ENCODE results near the gene EFCAB6. TPM values are rescaled to one million over a fixed set of nuclear protein-coding genes. Genes with fewer than 3 reads are reported as not detected.

The EFCAB6 gene
- total and polyA plus RNA-seq, 2 donors (not counting 1 experiment from before 2014, with no cell fraction given) = 0.07 to 0.10 TPM

DNA sequence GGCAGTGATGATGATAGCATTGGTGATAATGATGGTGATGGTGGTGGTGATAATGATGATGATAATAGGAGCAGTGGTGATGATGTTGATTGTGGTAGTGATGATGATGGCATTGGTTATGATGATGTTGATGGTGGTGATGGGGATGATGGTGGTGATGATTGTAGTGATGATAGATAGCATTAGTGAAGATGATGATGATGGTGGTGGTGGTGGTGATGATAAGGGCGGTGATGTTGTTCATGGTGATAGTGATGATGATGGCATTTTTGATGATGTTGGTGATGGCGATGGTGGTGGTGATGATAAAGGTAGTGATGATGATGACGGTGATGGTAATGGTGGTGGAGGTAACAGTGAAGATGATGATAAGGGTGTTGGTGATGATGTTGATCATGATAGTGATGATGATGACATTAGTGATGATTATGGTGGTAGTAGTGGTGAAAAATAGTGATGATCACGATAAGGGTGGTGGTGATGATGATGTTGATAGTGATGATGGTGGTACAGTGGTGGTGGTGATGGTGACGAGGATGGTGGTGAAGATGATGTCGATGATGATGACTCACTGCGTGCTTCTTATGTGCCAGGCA is 307.3 kb downstream of the EFCAB6 start:
- H3K4me1 Mint-ChIP-seq = no peaks in the 10 kb centered on the region
- no peak overlapping the region for H3K27ac ChIP-seq (ENCODE audit: low read length in 2 of 2)
- DNase-seq = no peak
- H2AFZ ChIP-seq (ENCODE audit: insufficient read depth, low read depth, low read length, poor library complexity, severe bottlenecking) = no peak overlapping the region
- H3K4me3 ChIP-seq (ENCODE audit: control extremely low read depth in 1 of 5, extremely low read depth in 1 of 5, insufficient read depth in 1 of 5, low read depth in 2 of 5, low read length in 4 of 5) = no peak overlapping the region
- no peak overlapping the region for H3K4me3 Mint-ChIP-seq
- no peaks in the 10 kb centered on the region for H3K27me3 ChIP-seq (replicated peaks in 1 of 4; ENCODE audit: control extremely low read depth in 1 of 4, control insufficient read depth in 3 of 4, insufficient read depth in 4 of 4, low read length in 3 of 4)
- H3K4me2 ChIP-seq (replicated peaks; ENCODE audit: low read depth, low read length, poor library complexity, severe bottlenecking) = no peak overlapping the region
- H3K36me3 ChIP-seq (replicated peaks in 1 of 2; ENCODE audit: control extremely low read depth in 1 of 2, control insufficient read depth in 1 of 2, extremely low read depth in 1 of 2, insufficient read depth in 2 of 2, low read length in 1 of 2) = no peaks in the 10 kb centered on the region
- no peaks in the 10 kb centered on the region for H3K79me2 ChIP-seq (ENCODE audit: control insufficient read depth, insufficient read depth, low read length)
- H3K9me3 ChIP-seq (ENCODE audit: control extremely low read depth in 1 of 3, control insufficient read depth in 2 of 3, insufficient read depth in 1 of 3, low read length in 2 of 3) = peaks cover 0 to 12% (median 0%) of the 10 kb centered on the region in 3 donors
- no peak for TF ChIP-seq EZH2 (IDR thresholded peaks at IDR 0.05; ENCODE audit: borderline replicate concordance, insufficient read depth, low read depth, low read length, poor library complexity, severe bottlenecking)
- TF ChIP-seq, protein P1, sequence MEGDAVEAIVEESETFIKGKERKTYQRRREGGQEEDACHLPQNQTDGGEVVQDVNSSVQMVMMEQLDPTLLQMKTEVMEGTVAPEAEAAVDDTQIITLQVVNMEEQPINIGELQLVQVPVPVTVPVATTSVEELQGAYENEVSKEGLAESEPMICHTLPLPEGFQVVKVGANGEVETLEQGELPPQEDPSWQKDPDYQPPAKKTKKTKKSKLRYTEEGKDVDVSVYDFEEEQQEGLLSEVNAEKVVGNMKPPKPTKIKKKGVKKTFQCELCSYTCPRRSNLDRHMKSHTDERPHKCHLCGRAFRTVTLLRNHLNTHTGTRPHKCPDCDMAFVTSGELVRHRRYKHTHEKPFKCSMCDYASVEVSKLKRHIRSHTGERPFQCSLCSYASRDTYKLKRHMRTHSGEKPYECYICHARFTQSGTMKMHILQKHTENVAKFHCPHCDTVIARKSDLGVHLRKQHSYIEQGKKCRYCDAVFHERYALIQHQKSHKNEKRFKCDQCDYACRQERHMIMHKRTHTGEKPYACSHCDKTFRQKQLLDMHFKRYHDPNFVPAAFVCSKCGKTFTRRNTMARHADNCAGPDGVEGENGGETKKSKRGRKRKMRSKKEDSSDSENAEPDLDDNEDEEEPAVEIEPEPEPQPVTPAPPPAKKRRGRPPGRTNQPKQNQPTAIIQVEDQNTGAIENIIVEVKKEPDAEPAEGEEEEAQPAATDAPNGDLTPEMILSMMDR (IDR thresholded peaks at IDR 0.05) = no peak
- no peaks in the 10 kb centered on the region for H3K9me3 Mint-ChIP-seq (ENCODE audit: insufficient read depth)
- H3K4me1 ChIP-seq (ENCODE audit: control insufficient read depth in 2 of 2, insufficient read depth in 2 of 2, low read length in 2 of 2) = no peaks in the 10 kb centered on the region
- H4K20me1 ChIP-seq (ENCODE audit: control insufficient read depth, insufficient read depth, low read length, poor library complexity, severe bottlenecking) = no peaks in the 10 kb centered on the region
- ATAC-seq (ENCODE audit: low read depth) = no peak
- H3K9ac ChIP-seq (ENCODE audit: low read length) = no peak overlapping the region
- intact Hi-C loops (cut with micrococcal nuclease) = no loop called here
- no peak overlapping the region for H3K27ac Mint-ChIP-seq
- no peaks in the 10 kb centered on the region for H3K27me3 Mint-ChIP-seq
- ChIA-PET POLR2A (no interaction called here), CTCF (no interaction called here)
- 93% methylated on average over 5 of the region's 7 CpGs for WGBS (ENCODE audit: insufficient coverage)

DNA sequence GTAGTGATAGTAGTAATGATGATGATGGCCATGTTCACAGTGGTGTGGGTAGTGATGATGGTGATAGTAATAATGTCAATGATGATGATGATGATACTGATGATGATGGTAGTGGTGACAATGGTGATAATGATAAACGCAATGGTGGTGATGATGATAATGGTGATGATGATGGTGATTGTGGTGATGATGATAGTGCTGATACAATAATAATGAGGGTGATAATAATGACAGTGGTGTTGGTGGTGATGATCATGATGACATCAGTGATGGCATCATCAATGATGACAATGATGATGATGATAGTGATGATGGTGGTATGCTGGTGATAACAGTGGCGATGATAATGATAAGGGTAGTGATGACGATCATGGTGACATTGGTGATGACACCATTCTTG is 308.0 kb downstream of the EFCAB6 start:
- ChIA-PET CTCF (no interaction called here), POLR2A (no interaction called here)
- intact Hi-C loops (cut with micrococcal nuclease) = no loop called here
- no peaks in the 10 kb centered on the region for H3K27me3 Mint-ChIP-seq
- H3K9me3 Mint-ChIP-seq (ENCODE audit: insufficient read depth) = no peaks in the 10 kb centered on the region
- no peaks in the 10 kb centered on the region for H3K4me1 Mint-ChIP-seq
- H3K27ac Mint-ChIP-seq = no peak overlapping the region
- WGBS (ENCODE audit: insufficient coverage) = 98% methylated on average over 3 of the region's 3 CpGs
- DNase-seq (no peak), ATAC-seq (ENCODE audit: low read depth) (no peak)
- Histone ChIP-seq H3K36me3 (replicated peaks in 1 of 2; ENCODE audit: control extremely low read depth in 1 of 2, control insufficient read depth in 1 of 2, extremely low read depth in 1 of 2, insufficient read depth in 2 of 2, low read length in 1 of 2) (no peaks in the 10 kb centered on the region), H3K9me3 (ENCODE audit: control extremely low read depth in 1 of 3, control insufficient read depth in 2 of 3, insufficient read depth in 1 of 3, low read length in 2 of 3) (peaks cover 0 to 12% (median 0%) of the 10 kb centered on the region in 3 donors), H3K27me3 (replicated peaks in 1 of 4; ENCODE audit: control extremely low read depth in 1 of 4, control insufficient read depth in 3 of 4, insufficient read depth in 4 of 4, low read length in 3 of 4) (no peaks in the 10 kb centered on the region), H3K4me2 (replicated peaks; ENCODE audit: low read depth, low read length, poor library complexity, severe bottlenecking) (no peak overlapping the region), H3K4me1 (ENCODE audit: control insufficient read depth in 2 of 2, insufficient read depth in 2 of 2, low read length in 2 of 2) (no peaks in the 10 kb centered on the region), H3K27ac (ENCODE audit: low read length in 2 of 2) (no peak overlapping the region), H3K4me3 (ENCODE audit: control extremely low read depth in 1 of 5, extremely low read depth in 1 of 5, insufficient read depth in 1 of 5, low read depth in 2 of 5, low read length in 4 of 5) (no peak overlapping the region), H2AFZ (ENCODE audit: insufficient read depth, low read depth, low read length, poor library complexity, severe bottlenecking) (no peak overlapping the region), H4K20me1 (ENCODE audit: control insufficient read depth, insufficient read depth, low read length, poor library complexity, severe bottlenecking) (no peaks in the 10 kb centered on the region), H3K79me2 (ENCODE audit: control insufficient read depth, insufficient read depth, low read length) (no peaks in the 10 kb centered on the region), H3K9ac (ENCODE audit: low read length) (no peak overlapping the region)
- H3K4me3 Mint-ChIP-seq = no peak overlapping the region
- TF ChIP-seq, protein P1 (IDR thresholded peaks at IDR 0.05) = no peak
- no peak for TF ChIP-seq EZH2 (IDR thresholded peaks at IDR 0.05; ENCODE audit: borderline replicate concordance, insufficient read depth, low read depth, low read length, poor library complexity, severe bottlenecking)
